Measurements from ENCODE around the gene EPHB1.
"Not testable (repeated sequence)": the region's sequence is repeated elsewhere in the genome, so short reads cannot be mapped to it uniquely, and the experiment has no call there.

The EPHB1 gene

DNA sequence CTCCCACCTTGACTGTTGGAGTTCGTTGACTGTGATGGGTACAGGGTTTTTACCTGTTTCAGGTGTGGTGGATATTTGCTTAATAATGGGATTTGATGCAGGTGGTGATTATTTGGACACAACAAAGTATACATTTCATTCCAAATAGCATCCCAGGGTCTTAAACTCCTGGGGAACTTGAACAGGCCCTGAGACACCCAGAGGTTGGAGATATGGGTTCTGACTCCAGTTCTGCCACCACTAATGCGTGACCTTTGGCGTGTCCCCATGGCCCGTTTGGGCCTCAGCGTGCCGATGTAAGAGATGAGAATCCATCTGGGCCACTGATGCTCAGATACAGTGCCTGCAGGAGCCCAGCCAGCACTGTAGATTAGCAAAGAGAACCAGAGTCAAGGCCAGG, 264.5 kb downstream of the EPHB1 start:
- Histone ChIP-seq H3K4me3 (ENCODE audit: low read length in 2 of 2) (no peak overlapping the region), H2AFZ (ENCODE audit: low read length) (no peak overlapping the region), H3K79me1 (ENCODE audit: low read depth, low read length) (no peaks in the 10 kb centered on the region), H4K8ac (ENCODE audit: low read depth, low read length) (no peak overlapping the region), H3K27me3 (ENCODE audit: control insufficient read depth in 3 of 3, insufficient read depth in 3 of 3, low read depth in 1 of 3, low read length in 3 of 3) (no peaks in the 10 kb centered on the region), H3K4me2 (ENCODE audit: insufficient read depth, low read length, poor library complexity, severe bottlenecking) (no peak overlapping the region), H3K9me3 (replicated peaks in 1 of 2; ENCODE audit: control insufficient read depth in 2 of 2, insufficient read depth in 1 of 2, low read depth in 1 of 2, low read length in 2 of 2) (no peaks in the 10 kb centered on the region), H2AK5ac (ENCODE audit: low read depth, low read length) (no peak overlapping the region), H3K4me1 (ENCODE audit: control insufficient read depth in 2 of 2, insufficient read depth in 1 of 2, low read depth in 1 of 2, low read length in 2 of 2) (no peaks in the 10 kb centered on the region), H3K9ac (ENCODE audit: low read depth, low read length, poor library complexity) (no peak overlapping the region), H2BK120ac (ENCODE audit: low read depth, low read length) (no peak overlapping the region), H3K23ac (ENCODE audit: low read depth, low read length, poor library complexity) (no peak overlapping the region), H2BK15ac (ENCODE audit: low read length) (no peak overlapping the region), H3K36me3 (replicated peaks in 1 of 2; ENCODE audit: control insufficient read depth in 2 of 2, insufficient read depth in 2 of 2, low read length in 2 of 2) (no peaks in the 10 kb centered on the region), H2BK12ac (ENCODE audit: low read length) (no peak overlapping the region), H2BK5ac (ENCODE audit: low read length) (no peak overlapping the region), H3K27ac (replicated peaks; ENCODE audit: low read length) (no peak overlapping the region), H3K14ac (ENCODE audit: low read length) (no peak overlapping the region), H4K91ac (ENCODE audit: low read depth, low read length, poor library complexity) (no peak overlapping the region), H3K18ac (ENCODE audit: low read length) (peak overlapping the region; percentile 12), H3K4ac (ENCODE audit: low read length) (no peak overlapping the region)
- DNase-seq (ENCODE audit: low spot score) = no peak
- no CpG with 5 or more reads among the region's 6 CpGs for WGBS, 2 donors (ENCODE audit: extremely low coverage in 2 of 2, insufficient read length in 2 of 2, insufficient replicate concordance in 1 of 2)

DNA sequence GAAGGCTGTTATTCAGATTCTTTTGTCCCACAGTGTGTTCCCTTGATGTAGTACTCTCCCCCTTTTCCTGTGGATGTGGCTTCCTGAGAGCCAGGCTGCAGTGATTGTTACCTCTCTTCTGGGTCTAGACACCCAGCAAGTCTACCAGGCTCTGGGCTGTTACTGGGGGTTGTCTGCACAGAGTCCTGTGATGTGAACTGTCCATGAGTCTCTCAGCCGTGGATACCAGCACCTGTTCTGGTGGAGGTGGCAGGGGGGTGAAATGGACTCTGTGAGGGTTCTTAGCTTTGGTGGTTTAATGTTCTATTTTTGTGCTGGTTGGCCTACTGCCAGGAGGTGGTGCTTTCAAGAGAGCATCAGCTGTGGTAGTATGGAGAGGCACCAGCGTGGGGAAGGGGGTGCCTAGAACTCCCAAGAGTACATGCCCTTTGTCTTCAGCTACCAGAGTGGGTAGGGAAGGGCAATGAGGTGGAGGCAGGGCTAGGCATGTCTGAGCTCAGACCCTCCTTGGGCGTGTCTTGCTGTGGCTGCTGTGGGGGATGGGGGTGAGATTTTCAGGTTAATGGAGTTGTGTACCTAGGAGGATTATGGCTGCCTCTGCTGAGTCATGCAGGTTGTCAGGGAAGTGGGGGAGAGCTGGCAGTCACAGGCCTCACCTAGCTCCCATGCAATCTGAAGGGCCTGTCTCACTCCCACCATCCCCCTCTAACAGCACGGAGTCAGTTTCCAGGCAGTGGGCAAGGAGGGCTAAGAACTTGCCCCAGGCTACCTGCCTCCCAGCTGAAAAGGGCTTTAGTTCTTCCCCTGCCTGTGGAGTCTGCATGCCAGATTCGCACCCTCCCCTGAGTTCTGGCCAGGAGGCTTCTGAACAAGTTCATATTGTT, 272.0 kb downstream of the EPHB1 start:
- not testable (repeated sequence) for H3K4me3 ChIP-seq (ENCODE audit: low read length in 2 of 2); H3K18ac ChIP-seq (ENCODE audit: low read length); H3K27ac ChIP-seq (replicated peaks; ENCODE audit: low read length); H3K4me1 ChIP-seq (ENCODE audit: control insufficient read depth in 2 of 2, insufficient read depth in 1 of 2, low read depth in 1 of 2, low read length in 2 of 2); H3K4me2 ChIP-seq (ENCODE audit: insufficient read depth, low read length, poor library complexity, severe bottlenecking); H2BK120ac ChIP-seq (ENCODE audit: low read depth, low read length); H3K36me3 ChIP-seq (replicated peaks in 1 of 2; ENCODE audit: control insufficient read depth in 2 of 2, insufficient read depth in 2 of 2, low read length in 2 of 2); DNase-seq (ENCODE audit: low spot score); H3K79me1 ChIP-seq (ENCODE audit: low read depth, low read length); H3K27me3 ChIP-seq (ENCODE audit: control insufficient read depth in 3 of 3, insufficient read depth in 3 of 3, low read depth in 1 of 3, low read length in 3 of 3); H3K9me3 ChIP-seq (replicated peaks in 1 of 2; ENCODE audit: control insufficient read depth in 2 of 2, insufficient read depth in 1 of 2, low read depth in 1 of 2, low read length in 2 of 2); H2AFZ ChIP-seq (ENCODE audit: low read length); H2BK5ac ChIP-seq (ENCODE audit: low read length); H3K9ac ChIP-seq (ENCODE audit: low read depth, low read length, poor library complexity); H3K23ac ChIP-seq (ENCODE audit: low read depth, low read length, poor library complexity); H3K4ac ChIP-seq (ENCODE audit: low read length); H2BK15ac ChIP-seq (ENCODE audit: low read length); H4K91ac ChIP-seq (ENCODE audit: low read depth, low read length, poor library complexity); H2BK12ac ChIP-seq (ENCODE audit: low read length)
- WGBS, 2 donors (ENCODE audit: extremely low coverage in 2 of 2, insufficient read length in 2 of 2, insufficient replicate concordance in 1 of 2) = no CpG with 5 or more reads among the region's 5 CpGs
- Histone ChIP-seq H3K14ac (ENCODE audit: low read length) (peak overlapping the region; percentile 89), H4K8ac (ENCODE audit: low read depth, low read length) (peak overlapping the region; percentile 3), H2AK5ac (ENCODE audit: low read depth, low read length) (peak overlapping the region; percentile 21)

DNA sequence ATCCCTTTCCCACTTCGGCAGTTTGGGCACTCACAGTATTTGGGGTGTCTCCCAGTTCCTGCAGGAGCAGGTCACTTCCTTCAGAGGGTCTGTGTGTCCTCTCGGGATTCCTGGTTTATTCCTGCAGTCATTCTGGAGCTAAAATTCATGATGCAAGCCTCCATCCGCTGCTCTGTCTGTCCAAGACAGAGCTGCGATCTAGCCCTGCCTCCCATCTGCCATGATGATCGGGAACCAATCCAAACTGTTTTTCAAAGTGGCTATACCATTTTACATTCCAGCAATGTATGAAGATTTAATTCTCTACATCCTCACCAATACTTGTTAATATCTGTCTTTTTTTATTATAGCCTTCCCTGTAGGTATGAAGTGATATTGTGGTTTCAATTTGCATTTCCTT, 273.0 kb downstream of the EPHB1 start:
- Histone ChIP-seq H3K14ac (ENCODE audit: low read length) (no peak overlapping the region), H2AK5ac (ENCODE audit: low read depth, low read length) (no peak overlapping the region), H3K27ac (replicated peaks; ENCODE audit: low read length) (no peak overlapping the region), H3K9me3 (replicated peaks in 1 of 2; ENCODE audit: control insufficient read depth in 2 of 2, insufficient read depth in 1 of 2, low read depth in 1 of 2, low read length in 2 of 2) (no peaks in the 10 kb centered on the region), H3K27me3 (ENCODE audit: control insufficient read depth in 3 of 3, insufficient read depth in 3 of 3, low read depth in 1 of 3, low read length in 3 of 3) (no peaks in the 10 kb centered on the region), H3K4me2 (ENCODE audit: insufficient read depth, low read length, poor library complexity, severe bottlenecking) (no peak overlapping the region), H3K4me3 (ENCODE audit: low read length in 2 of 2) (no peak overlapping the region), H3K18ac (ENCODE audit: low read length) (no peak overlapping the region), H3K4ac (ENCODE audit: low read length) (no peak overlapping the region), H3K79me1 (ENCODE audit: low read depth, low read length) (no peaks in the 10 kb centered on the region), H3K23ac (ENCODE audit: low read depth, low read length, poor library complexity) (no peak overlapping the region), H2BK12ac (ENCODE audit: low read length) (no peak overlapping the region), H2AFZ (ENCODE audit: low read length) (no peak overlapping the region), H3K36me3 (replicated peaks in 1 of 2; ENCODE audit: control insufficient read depth in 2 of 2, insufficient read depth in 2 of 2, low read length in 2 of 2) (no peaks in the 10 kb centered on the region), H4K8ac (ENCODE audit: low read depth, low read length) (no peak overlapping the region), H4K91ac (ENCODE audit: low read depth, low read length, poor library complexity) (no peak overlapping the region), H2BK5ac (ENCODE audit: low read length) (no peak overlapping the region), H2BK15ac (ENCODE audit: low read length) (no peak overlapping the region), H2BK120ac (ENCODE audit: low read depth, low read length) (no peak overlapping the region), H3K4me1 (ENCODE audit: control insufficient read depth in 2 of 2, insufficient read depth in 1 of 2, low read depth in 1 of 2, low read length in 2 of 2) (no peaks in the 10 kb centered on the region), H3K9ac (ENCODE audit: low read depth, low read length, poor library complexity) (no peak overlapping the region)
- DNase-seq (ENCODE audit: low spot score) = no peak
- no CpG with 5 or more reads among the region's 5 CpGs for WGBS, 2 donors (ENCODE audit: extremely low coverage in 2 of 2, insufficient read length in 2 of 2, insufficient replicate concordance in 1 of 2)

DNA sequence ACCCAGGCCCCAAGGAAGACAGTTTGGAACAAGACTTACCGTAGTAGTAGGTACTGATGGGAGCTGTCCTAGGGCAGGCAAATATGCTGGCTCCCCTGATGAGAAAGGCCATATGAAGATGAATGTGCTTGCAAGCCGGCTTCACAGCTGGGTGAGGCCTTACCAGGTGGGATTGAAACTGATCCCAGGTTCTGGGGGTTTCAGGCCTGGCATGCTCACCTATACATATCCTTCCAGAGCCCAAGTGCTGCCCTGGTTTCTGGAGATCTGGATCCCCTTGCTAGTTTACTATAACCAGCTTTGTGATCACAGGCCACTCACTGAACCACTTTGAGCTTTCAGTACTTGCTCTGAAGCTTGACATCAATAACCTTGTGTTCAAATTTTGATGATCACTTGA, 274.3 kb downstream of the EPHB1 start:
- no peak overlapping the region for H4K8ac ChIP-seq (ENCODE audit: low read depth, low read length)
- H3K18ac ChIP-seq (ENCODE audit: low read length) = no peak overlapping the region
- DNase-seq (ENCODE audit: low spot score) = no peak
- no peaks in the 10 kb centered on the region for H3K36me3 ChIP-seq (replicated peaks in 1 of 2; ENCODE audit: control insufficient read depth in 2 of 2, insufficient read depth in 2 of 2, low read length in 2 of 2)
- no peak overlapping the region for H3K4me2 ChIP-seq (ENCODE audit: insufficient read depth, low read length, poor library complexity, severe bottlenecking)
- H2BK12ac ChIP-seq (ENCODE audit: low read length) = no peak overlapping the region
- no peaks in the 10 kb centered on the region for H3K27me3 ChIP-seq (ENCODE audit: control insufficient read depth in 3 of 3, insufficient read depth in 3 of 3, low read depth in 1 of 3, low read length in 3 of 3)
- H2AK5ac ChIP-seq (ENCODE audit: low read depth, low read length) = no peak overlapping the region
- no peak overlapping the region for H2BK15ac ChIP-seq (ENCODE audit: low read length)
- no peak overlapping the region for H4K91ac ChIP-seq (ENCODE audit: low read depth, low read length, poor library complexity)
- H2BK5ac ChIP-seq (ENCODE audit: low read length) = no peak overlapping the region
- no peak overlapping the region for H3K27ac ChIP-seq (replicated peaks; ENCODE audit: low read length)
- H3K9me3 ChIP-seq (replicated peaks in 1 of 2; ENCODE audit: control insufficient read depth in 2 of 2, insufficient read depth in 1 of 2, low read depth in 1 of 2, low read length in 2 of 2) = no peaks in the 10 kb centered on the region
- H3K4me3 ChIP-seq (ENCODE audit: low read length in 2 of 2) = no peak overlapping the region
- H3K9ac ChIP-seq (ENCODE audit: low read depth, low read length, poor library complexity) = no peak overlapping the region
- H3K23ac ChIP-seq (ENCODE audit: low read depth, low read length, poor library complexity) = no peak overlapping the region
- no CpG with 5 or more reads among the region's 2 CpGs for WGBS, 2 donors (ENCODE audit: extremely low coverage in 2 of 2, insufficient read length in 2 of 2, insufficient replicate concordance in 1 of 2)
- no peak overlapping the region for H3K4ac ChIP-seq (ENCODE audit: low read length)
- no peak overlapping the region for H3K14ac ChIP-seq (ENCODE audit: low read length)
- no peak overlapping the region for H2AFZ ChIP-seq (ENCODE audit: low read length)
- no peaks in the 10 kb centered on the region for H3K79me1 ChIP-seq (ENCODE audit: low read depth, low read length)
- no peaks in the 10 kb centered on the region for H3K4me1 ChIP-seq (ENCODE audit: control insufficient read depth in 2 of 2, insufficient read depth in 1 of 2, low read depth in 1 of 2, low read length in 2 of 2)
- H2BK120ac ChIP-seq (ENCODE audit: low read depth, low read length) = no peak overlapping the region
